SK-N-SH treated with all-trans-retinoic acid at 6 μM for 48 hours (cell line): ENCODE measurements around the gene CHST13.

Source experiments
- ARNTL ChIP-seq: fragments of 450-650 bp; formaldehyde crosslinking; IDR thresholded peaks from 2 replicates; pipeline ENCODE4 v1.5.0; 2020; ENCODE audit warnings: low read depth, mild to moderate bottlenecking, moderate library complexity, borderline replicate concordance
- CREB5 ChIP-seq: fragments of 250-450 bp; sonication (Bioruptor Pico); IDR thresholded peaks from 2 replicates; pipeline ENCODE4 v1.5.1; 2020; ENCODE audit warnings: low read depth, mild to moderate bottlenecking, moderate library complexity
- GLIS3 ChIP-seq: fragments of 250-450 bp; sonication (Bioruptor Pico); IDR thresholded peaks from 2 replicates; pipeline ENCODE4 v1.5.0; 2020; ENCODE audit warnings: mild to moderate bottlenecking, moderate library complexity
- ISL1 ChIP-seq: fragments of 250-450 bp; sonication (Bioruptor Pico); IDR thresholded peaks from 2 replicates; pipeline ENCODE4 v2.1.2; 2022; ENCODE audit warnings: mild to moderate bottlenecking, moderate library complexity
- PATZ1 ChIP-seq: fragments of 250-450 bp; sonication (Bioruptor Pico); IDR thresholded peaks from 2 replicates; pipeline ENCODE4 v1.8.0; 2020; ENCODE audit warnings: mild to moderate bottlenecking, moderate library complexity, borderline replicate concordance
- PPARA ChIP-seq: fragments of 250-450 bp; sonication (Bioruptor Pico); IDR thresholded peaks from 2 replicates; pipeline ENCODE4 v1.5.0; 2020; ENCODE audit warnings: mild to moderate bottlenecking, borderline replicate concordance
- SNAI2 ChIP-seq: fragments of 250-450 bp; sonication (Bioruptor Pico); IDR thresholded peaks from 2 replicates; pipeline ENCODE4 v1.5.0; 2020; ENCODE audit warnings: mild to moderate bottlenecking, moderate library complexity
- TOX ChIP-seq: fragments of 250-450 bp; sonication (Bioruptor Pico); IDR thresholded peaks from 2 replicates; pipeline ENCODE4 v1.8.0; 2021; ENCODE audit warnings: mild to moderate bottlenecking, moderate library complexity, borderline replicate concordance
- TSHZ2 ChIP-seq: fragments of 250-450 bp; sonication (Bioruptor Pico); IDR thresholded peaks from 2 replicates; pipeline ENCODE4 v1.5.0; 2020; ENCODE audit warnings: mild to moderate bottlenecking, moderate library complexity
- ZFP3 ChIP-seq: fragments of 250-450 bp; sonication (Bioruptor Pico); IDR thresholded peaks from 2 replicates; pipeline ENCODE4 v1.5.0; 2020; ENCODE audit warnings: mild to moderate bottlenecking, moderate library complexity
- ZNF565 ChIP-seq: fragments of 450-650 bp; formaldehyde crosslinking; conservative IDR thresholded peaks from 2 replicates; pipeline ENCODE4 v1.5.0; 2020; ENCODE audit warnings: low read depth, mild to moderate bottlenecking, moderate library complexity

GRCh38 chr3:126529585-126530170 is 5.7 kb downstream of the CHST13 start:
- TF ChIP-seq ZFP3 (no peak), GLIS3 (CRISPR knock-in tag) (no peak), ARNTL (CRISPR knock-in tag) (no peak), PPARA (no peak), ISL1 (no peak), CREB5 (CRISPR knock-in tag) (no peak), PATZ1 (CRISPR knock-in tag) (no peak), SNAI2 (no peak), TOX (no peak), ZNF565 (no peak), TSHZ2 (CRISPR knock-in tag) (no peak)
